Measurements from ENCODE around the gene FBXW8.

FBXW8 gene, protein sequence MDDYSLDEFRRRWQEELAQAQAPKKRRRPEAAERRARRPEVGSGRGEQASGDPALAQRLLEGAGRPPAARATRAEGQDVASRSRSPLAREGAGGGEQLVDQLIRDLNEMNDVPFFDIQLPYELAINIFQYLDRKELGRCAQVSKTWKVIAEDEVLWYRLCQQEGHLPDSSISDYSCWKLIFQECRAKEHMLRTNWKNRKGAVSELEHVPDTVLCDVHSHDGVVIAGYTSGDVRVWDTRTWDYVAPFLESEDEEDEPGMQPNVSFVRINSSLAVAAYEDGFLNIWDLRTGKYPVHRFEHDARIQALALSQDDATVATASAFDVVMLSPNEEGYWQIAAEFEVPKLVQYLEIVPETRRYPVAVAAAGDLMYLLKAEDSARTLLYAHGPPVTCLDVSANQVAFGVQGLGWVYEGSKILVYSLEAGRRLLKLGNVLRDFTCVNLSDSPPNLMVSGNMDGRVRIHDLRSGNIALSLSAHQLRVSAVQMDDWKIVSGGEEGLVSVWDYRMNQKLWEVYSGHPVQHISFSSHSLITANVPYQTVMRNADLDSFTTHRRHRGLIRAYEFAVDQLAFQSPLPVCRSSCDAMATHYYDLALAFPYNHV

DNA sequence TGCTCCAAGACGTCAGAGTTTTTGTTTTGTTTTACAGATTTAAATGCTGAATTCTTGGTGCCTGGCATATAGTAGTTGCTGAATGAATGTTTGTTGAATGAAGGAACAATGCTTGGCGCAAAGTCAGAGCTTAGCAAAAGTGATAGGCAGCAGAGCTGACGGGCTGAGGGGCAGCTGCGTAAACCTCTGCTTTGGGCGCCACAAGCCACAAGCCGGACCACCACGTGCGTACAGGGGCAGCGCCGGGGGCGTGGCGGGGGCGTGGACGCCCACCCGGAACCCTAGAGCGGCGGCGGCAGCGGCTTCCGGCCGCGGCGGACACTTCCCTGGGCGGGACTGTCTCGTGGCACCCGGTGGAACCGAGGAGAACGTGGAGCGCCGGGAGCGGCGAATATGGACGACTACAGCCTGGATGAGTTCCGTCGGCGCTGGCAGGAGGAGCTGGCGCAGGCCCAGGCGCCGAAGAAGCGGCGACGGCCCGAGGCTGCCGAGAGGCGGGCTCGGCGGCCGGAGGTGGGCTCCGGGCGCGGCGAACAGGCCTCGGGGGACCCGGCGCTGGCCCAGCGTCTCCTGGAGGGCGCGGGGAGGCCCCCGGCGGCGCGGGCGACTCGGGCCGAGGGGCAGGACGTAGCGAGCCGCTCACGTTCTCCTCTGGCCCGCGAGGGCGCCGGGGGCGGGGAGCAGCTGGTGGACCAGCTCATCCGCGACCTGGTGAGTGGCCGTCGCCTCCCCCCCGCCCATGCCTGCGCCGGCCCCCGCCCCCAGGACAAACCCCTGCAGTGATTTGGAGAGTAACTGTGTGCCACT lies at the start of gene FBXW8:
TSS of gene FBXW8 (plus strand) at position 306 of the 807 bp plus-strand sequence. CDS start at position 394, 88 bp downstream.
- peak; percentile 87 for DNase-seq

DNA sequence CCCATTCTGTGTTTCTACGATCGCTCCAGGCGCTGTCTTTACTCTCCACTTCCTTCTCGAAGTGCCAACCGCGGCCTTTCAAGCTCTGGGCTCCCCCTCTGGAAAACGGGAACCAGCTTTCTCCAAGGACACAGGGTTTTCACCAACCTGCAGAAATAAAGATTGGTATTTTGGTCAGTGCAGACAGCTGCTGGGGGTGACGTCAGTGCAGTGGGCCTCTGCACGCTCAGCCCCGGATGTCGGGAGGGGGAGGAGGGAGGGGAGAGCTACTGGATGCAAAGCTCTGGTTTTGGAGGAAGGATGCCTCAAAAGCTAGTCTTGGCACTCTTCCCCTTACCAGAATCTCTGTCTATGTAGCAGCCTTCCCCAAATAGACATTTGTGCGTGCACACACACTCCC lies 49.4 kb upstream of the FBXW8 start:
- peak; percentile 37 for DNase-seq

DNA sequence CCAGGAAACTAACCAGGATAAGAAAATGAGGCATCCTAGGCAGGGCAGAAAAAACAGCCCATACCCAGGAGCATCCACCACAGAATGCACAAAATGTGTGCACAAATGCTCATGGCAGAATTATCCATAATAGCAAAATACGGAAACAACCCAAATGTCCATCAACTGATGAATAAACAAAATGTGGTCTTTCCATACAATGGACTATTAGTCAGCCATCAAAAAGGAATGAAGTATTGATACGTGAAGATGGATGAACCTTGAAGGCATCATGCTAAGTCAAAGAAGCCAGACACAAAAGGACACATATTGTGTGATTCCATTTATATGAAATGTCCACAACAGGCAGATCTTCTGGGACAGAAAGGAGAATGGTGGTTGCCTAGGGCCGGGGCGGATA lies 48.6 kb upstream of the FBXW8 start:
- DNase-seq = no peak

DNA sequence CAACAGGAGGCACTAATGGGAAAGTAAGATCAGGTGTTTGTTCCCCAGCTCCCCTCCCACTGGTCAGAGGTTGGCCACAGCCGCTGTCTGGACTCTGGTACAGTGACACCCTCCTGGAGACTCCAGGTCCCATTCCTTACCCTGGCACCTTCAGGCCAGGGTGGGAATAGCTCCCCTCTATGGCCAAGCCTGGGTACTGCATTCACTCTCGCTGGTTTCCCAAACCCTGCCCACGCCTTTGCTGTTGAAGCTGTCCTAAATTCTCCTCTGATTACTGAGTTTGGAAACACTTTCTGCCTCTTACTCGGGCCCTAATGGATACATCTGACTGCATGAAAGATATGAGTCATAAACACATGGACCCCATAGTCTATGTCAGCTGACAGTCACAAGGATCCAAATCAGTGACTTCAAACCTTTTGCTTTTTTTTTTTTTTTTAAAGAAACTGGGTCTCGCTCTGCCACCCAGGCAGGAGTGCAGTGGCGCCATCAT lies 47.4 kb upstream of the FBXW8 start:
- peak; percentile 22 for DNase-seq

DNA sequence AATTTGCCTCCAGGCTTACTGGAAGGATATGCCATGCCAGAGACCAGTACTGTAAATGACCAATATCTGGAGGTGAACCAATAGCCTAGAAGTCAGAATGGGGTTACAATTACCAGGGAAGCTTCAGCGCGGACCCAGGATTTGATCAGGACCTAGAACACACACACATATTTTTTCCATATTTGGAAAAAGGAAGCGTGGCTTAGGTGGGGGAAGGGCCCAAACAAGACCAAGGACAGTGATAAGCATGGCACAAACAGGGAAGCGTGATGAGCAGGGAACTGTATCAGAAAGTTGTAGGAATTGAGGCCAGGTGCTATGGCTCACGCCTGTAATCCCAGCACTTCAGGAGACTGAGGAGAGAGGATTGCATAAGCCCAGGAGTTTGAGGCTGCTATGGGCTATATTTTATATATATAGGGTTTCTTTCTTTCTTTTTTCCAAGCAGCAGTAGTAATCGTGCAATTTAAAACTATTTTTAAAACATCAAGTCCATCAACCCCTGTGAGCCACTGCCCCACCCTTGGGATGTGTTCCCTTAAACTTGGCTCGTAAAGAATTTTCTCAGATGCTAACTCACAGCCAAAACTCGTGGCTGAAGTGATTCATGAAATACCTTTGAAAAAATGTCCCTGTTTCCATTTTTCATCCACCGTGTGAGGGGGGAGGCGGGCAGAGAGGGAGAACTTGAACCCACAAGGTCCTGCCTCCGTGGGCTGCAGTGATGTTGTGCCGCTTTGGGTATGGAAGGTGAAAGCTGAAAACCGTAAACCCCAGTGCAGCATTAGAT lies 46.2 kb upstream of the FBXW8 start:
- no peak for DNase-seq

DNA sequence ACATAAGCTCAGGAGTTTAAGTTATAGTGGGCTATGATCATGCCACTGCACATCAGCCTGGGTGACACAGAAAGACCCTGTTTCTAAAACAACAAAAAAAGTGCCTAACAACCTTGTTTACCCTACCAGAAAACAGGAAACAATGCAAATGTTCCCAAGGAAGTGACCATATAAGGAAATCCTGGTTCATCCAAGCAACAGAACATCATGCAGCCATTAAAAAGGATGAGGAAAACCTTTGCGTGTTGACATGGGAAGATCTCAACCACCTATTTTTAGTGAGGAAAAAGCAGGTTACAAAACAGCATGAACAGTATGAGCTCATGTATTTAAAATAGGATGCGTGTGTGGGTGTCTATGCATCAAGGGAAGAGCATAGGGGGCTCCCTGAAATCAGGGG lies 43.2 kb upstream of the FBXW8 start:
- DNase-seq = no peak

DNA sequence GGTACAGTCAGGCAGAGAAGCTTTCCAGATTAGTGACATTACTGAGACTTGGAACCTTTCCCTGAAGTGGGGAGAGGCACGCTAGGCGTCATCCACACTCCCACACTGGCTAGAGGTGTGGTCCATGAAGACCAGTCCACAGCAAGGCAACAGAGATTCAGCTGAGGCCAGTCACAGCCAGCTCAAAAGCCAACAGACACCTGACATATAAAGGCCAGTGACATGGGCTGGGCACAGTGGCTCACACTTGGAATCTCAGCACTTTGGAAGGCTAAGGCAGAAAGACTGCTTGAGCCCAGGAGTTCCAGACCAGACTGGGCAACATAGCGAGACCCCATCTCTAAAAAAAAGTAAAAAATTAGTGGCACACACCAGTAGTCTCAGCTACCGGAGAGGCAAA lies 40.4 kb upstream of the FBXW8 start:
- no peak for DNase-seq

DNA sequence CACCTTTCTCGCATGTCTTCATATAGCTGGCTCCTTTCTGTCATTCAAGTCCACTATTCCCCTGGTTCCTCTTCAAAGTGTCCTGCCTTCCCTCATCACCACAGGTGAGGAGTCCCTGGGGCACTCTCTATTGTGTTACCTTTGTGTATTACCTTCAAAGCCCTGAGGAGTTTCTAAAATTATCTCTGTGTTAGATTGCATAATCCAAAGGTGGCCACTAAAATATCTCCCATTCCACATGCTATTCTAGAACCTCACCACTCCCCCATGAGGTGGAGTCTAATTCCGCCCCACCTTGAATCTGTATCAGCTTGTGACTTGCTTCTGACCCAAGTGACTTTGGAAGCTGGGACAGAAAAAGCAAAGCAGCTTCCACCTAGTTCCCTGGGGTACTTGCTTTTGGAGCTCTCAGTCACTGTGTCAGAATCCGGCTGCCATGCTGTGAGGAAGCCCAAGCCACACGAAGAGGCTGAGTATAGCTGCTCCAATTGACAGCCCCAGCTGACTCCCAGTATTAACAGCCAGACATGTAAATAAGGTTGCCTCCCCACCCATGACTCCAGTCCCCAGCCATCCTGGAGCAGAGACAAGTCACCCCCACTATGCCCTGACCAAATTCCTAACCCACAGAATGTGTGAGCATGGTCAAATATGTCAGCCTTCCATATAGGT lies 36.3 kb upstream of the FBXW8 start:
- DNase-seq = no peak

DNA sequence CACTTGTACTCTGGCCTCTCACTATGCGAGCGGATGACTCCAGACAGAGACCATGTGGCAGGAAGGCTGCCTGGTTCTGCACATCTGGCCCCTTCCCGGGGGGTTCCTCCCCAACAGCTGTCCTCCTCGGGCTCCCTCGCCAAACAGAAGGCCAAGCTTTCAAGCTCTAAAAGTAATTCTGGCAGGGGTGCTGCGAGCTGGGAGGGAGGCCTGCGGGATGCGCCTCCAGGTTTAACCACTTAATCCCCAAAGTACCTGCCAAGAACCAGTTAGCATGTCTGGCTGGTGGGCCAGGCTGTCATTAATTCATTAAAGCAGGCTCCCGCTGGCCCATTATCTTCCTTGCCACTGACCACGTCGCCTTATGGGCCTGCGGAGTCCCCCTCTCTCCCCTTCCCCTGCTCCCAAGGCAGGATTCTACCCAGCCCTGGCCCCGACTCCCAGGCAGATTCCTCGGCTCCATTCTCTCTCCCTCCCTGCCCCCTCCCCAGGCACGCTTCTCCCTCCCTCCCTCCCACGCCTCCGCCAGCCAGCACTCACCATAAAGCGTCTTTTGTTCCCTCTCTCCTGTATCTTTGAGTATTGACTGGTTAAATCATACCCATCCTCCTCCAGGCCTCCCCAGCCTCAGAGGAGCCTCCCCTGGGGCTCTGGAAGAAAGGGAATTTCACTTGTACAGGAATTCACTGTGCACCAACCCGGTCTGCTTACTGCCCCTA lies 34.4 kb upstream of the FBXW8 start:
- no peak for DNase-seq

DNA sequence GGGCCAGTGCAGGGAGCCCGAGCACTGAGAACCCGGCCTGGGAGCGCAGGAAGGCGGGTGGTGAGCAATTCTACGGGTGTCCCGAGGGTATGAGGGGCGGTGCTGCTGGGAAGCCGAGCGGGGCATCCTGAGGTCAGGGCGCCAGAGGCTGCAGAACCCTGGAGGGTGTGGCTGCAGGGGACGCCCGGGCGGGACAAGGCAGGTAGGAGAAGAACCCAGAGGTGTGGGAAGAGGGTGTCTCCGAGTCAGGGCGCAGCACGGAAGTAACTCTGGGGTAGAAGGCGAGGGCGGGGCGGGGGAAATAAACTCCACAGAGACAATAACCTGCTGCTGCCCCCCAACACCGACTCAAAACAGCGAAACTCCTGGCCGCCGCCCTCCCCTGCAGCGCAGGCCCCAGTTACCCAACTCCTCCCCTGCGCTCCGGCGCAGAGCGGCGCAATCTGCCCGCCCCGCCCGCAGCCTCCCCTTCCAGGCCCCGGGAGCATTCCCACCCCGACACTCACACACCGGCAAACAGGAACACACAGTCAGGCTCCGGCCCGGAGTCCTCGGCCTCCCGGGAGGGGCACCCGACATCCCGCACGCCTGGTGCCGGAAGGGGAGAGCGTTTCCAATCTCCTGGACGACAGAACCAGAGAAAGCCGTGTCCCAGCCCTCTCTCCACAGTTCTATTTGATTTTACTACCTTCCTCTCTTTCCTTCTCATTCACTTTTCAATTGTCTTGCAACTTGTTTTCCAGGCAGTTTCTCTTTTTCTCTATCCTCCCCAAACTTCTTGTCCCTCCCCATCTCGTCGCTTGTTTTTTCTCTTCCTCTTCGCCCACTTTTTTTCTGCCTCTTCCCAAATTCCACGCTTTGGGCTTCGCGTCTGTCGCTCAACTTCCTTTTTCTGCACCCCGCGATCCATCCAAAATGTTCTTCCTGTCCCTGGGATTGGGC lies 31.9 kb upstream of the FBXW8 start:
- DNase-seq = no peak

DNA sequence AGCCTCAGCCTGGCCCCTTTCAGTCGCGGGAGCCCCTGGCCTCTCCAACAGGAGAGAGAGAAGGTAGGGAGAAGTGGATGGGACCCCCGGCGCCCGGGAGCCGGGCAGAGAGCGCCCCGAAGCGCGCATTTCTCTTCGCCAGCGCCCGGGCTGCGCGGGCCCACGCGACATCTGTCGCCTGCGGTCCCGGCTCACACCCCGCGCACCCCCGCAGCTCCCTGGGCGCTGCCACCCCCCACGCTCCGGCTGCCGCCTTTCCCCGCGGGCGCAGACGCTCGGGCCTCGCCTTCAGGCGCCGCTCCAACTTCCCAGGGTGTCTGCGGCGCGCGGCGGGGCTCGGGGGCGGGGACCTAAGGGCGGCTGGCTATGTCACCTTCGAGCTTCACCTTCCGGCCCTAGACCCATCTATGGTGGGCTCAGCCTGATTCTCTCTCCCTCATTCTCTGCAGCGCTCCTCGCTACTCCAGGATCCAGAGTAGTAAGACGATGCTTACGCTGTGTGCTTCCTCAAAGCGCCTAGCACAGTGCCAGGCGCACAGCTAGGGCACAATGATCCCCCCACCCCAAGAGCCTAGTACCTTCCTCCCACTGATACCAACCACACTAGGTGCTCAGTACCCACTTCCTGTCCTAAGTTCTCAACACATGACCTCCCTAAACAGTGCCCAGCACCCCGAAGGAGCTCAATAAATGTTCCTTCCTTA lies 31.1 kb upstream of the FBXW8 start:
- no peak for DNase-seq

DNA sequence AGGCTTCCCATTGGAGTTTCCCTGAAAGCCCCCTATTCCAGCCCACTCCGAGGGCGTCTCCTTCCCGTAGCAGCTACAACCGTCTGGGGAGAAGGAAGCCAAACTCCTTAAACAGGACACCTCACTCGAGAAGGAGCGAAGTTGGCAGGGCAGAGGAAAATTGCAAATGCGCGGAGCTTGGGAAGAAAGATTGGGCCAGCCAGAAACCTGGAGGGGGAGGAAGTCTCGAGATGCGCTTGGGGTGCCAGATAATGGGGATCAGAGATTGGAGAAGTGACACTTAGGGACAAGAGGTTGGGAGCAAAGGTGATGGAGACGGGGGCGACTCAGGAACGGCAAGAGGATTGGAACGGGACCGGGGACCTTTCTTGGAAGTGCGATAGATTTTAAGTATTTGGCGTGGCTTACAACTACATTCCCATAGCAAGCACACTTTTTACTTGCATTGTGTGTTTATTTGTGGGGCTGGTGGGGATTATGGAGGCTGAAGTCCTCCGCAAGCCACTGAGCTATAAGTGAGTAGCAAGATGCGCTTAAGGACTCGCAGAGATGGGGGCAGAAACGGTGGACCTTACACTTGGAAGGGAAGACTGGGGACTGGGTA lies 30.4 kb upstream of the FBXW8 start:
- no peak for DNase-seq

DNA sequence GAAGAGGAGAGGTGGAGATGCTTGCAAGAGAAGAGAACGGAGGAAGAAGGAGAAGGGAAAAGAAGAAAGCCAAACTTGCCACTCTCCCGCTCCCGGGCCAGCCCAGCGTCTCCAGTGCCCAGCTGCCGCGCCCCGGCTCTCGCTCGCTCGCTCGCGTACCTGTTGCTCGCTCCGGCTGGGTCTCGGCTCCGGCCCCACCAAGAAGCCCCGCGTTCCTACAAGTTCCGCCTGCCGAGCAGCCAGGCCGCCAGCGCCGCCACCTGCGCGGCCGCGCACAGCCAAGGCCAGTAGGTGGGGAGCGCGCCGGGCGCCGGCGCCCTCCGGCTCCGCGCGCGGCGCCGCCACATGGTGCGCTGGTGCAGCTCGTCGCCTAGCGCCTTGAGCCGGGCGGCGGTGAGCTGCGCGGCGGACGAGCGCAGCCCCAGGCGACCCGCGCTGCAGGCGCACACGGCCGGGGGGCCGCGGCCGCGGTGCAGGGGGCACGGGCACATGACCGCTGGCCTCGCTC lies 29.9 kb upstream of the FBXW8 start:
- DNase-seq = peak; percentile 55

DNA sequence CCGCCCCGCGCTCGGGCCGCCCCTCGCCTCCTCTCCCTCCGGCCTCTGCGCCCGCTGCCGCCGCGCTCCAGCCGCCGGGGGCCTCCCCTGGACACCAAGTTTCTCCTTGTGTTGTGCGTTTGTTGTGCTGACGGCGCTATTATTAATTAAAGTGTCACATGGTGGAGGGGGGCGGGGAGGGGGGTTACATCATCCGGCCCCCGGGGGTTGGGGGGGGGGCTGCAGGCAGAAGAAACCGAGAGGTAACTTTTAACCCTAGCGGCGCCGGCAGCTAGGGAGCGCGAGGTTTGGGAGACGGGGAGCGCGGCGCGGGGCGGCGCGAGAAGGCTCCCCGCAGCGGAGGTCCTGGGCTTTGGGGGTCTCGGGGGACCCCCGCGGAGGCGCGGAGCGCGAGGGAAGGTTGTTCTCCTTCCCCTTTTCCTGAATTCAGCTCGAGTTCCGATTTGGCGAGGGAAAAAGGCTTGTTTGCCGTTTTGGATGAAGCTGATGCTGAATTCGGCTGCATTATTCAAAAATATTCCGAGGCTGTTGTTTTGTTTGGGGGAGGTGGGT lies 29.3 kb upstream of the FBXW8 start, which contains the start of gene HRK:
TSS of gene HRK (minus strand) at position 117 of the 552 bp plus-strand sequence. CDS start 134 bp downstream, outside the sequence.
- DNase-seq = no peak

DNA sequence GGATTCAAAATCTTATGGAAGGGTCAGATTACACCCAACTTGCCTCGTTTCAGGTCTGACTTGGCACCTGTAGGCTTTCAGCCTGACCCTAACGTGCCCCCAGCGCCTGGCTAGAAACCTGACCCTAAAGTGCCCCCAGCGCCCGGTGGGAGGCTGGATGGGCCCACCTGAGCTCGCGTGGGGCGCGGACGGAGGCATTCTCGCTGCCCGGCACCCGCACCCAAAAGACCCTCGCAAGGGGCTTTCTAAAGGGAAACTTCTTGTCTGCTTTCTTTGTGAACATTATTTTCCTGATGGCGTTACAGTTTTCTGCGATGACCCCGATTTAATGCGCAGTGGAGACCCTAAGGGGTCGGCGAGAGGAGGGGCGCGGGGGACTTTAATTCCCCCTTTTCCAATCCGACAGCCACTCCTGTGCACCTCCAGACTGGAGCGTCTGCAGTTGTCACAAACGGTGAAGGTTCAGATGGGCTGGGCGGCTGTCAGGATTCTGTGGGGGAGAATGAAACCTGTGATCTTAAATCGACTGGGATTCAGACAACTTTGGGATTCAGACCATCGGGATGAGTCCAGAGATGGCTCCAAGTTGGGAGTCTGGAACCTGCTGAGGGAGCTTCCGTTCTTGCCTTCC lies 28.8 kb upstream of the FBXW8 start:
- DNase-seq = no peak

DNA sequence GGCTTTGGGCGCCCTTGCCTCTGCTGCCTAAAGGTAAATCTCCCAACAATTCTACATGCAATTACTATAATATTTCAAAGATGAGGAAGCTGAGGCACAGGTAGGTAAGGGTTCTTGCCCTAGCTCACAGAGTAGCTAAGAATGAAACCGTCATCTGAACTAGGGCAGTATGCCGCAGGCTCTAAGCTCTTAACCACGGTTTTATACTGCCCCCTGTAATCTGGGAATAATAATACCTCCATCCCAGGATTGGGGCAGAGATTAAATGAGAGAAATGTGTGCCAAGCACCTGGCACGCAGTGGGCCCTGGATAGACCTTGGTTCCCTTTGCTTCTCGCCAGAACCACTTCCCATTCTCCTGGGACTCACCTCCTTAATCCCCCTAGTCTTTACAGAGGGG lies 28.0 kb upstream of the FBXW8 start:
- DNase-seq = peak; percentile 34

DNA sequence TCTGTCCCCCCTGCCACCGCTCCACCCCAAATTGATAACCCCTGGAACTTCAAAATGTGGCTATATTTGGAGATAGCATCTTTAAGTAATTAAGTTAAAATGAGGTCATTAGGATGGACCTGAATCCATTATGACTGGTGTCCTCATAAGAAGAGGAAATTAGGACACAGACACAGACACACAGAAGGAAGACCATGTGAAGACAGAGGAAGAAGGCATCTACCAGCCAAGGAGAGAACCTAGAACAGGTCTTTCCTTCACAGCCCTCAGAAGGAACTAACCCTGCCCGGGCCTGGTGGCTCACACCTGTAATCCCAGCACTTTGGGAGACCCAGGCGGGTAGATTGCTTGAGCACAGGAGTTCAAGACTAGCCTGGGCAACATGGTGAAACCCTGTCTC lies 25.9 kb upstream of the FBXW8 start:
- DNase-seq = no peak

DNA sequence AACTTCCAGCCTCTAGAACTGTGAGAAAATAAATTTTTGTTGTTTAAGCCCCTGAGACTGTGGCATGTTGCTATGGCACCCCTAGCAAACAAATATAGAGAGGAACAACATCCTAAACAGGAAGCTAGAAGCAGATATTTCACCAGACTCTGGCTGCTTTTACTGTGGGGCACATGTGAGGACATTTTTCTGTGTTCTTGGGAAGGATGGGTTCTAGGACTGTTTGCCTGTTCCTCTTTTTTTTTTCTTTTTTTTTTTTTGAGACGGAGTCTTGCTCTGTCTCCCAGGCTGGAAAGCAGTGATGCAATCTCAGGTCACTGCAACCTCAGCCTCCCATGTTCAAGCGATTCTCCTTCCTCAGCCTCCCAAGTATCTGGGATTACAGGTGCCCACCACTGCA lies 25.3 kb upstream of the FBXW8 start:
- peak; percentile 59 for DNase-seq

Measured in OCI-M1 (cell line).